HepG2 (cell line): ENCODE data around the gene UST. TPM values are rescaled to one million over a fixed set of nuclear protein-coding genes. Genes with fewer than 3 reads are reported as not detected.

Experiments used
- ATAC-seq: fragments of 200-7000 bp; cut with Tn5 transposase; 3 replicates; pipeline ENCODE4 v1.9.1; 2020; ENCODE audit warnings: mild to moderate bottlenecking, moderate library complexity
- BruUV-seq: library from RNA; stranded (reverse); fragments of 400-500 nt; replicated peaks from 2 replicates; lab custom pipeline; 2021; lab: Mats Ljungman, UMichigan
- CTCF ChIA-PET: fragments of 300-600 bp; formaldehyde crosslinking; extraction: SDS; loops from one replicate; lab custom pipeline; 2021; ENCODE audit warnings: low total read pairs, inconsistent platforms, low intra/inter-chr PET ratio; lab: Yijun Ruan, JAX
- POLR2A ChIA-PET: fragments of 350-600 bp; sonication (Branson Sonifier 250); formaldehyde crosslinking; loops from one replicate; lab custom pipeline; 2020; ENCODE audit warnings: antibody characterized with exemption, inconsistent platforms; lab: Yijun Ruan, JAX
- DNase-seq: peaks from one replicate; pipeline ENCODE4 v3.0.0-alpha.2; 2015; ENCODE audit warnings: low spot score
- FAIRE-seq: peaks from 3 replicates; lab custom pipeline; 2011; peaks lifted over from hg19 to GRCh38; lab: Jason Lieb, UNC
- H2AFZ ChIP-seq: one replicate; pipeline ENCODE4 v1.6.1; 2011; ENCODE audit warnings: low read length, inconsistent platforms
- H3K27ac ChIP-seq: fragments of 300-600 bp; 3 replicates; pipeline ENCODE4 v1.8.0; 2011; ENCODE audit warnings: mixed run types, mild to moderate bottlenecking, mixed read lengths, low read length, inconsistent platforms; ENCODE audit not compliant: insufficient read depth; ENCODE audit errors: extremely low read length
- H3K27me3 ChIP-seq, 2 experiments: fragments of 200-600 bp in 1 of 2; 2 replicates in 1 of 2; 3 replicates in 1 of 2; pipeline versions ENCODE4 v1.6.0 to v1.8.0; 2011; ENCODE audit warnings: low read length in 2 of 2, mild to moderate bottlenecking in 2 of 2, moderate library complexity in 2 of 2, inconsistent platforms in 1 of 2; ENCODE audit not compliant: insufficient read depth in 2 of 2, control insufficient read depth in 1 of 2
- H3K36me3 ChIP-seq, 2 experiments: fragments of 200-600 bp in 1 of 2; replicated peaks in 1 of 2; 2 replicates in 1 of 2; 3 replicates in 1 of 2; pipeline versions ENCODE4 v1.5.1 to v1.8.0; 2011; ENCODE audit warnings: low read length in 2 of 2, inconsistent platforms in 1 of 2; ENCODE audit not compliant: insufficient read depth in 2 of 2, control insufficient read depth in 1 of 2
- H3K4me1 ChIP-seq: 2 replicates; pipeline ENCODE4 v1.5.1; 2012; ENCODE audit warnings: low read length, inconsistent platforms; ENCODE audit not compliant: insufficient read depth
- H3K4me2 ChIP-seq: 2 replicates; pipeline ENCODE4 v1.6.0; 2011; ENCODE audit warnings: low read depth, low read length, inconsistent platforms
- H3K4me3 ChIP-seq, 3 experiments: fragments of 200-600 bp in 1 of 3; sonication (generic), shearing (Covaris generic) in 1 of 3; replicated peaks in 1 of 3; 2 replicates each; pipeline ENCODE4 v1.5.1; 2011 to 2016; ENCODE audit warnings: low read length in 3 of 3, inconsistent platforms in 2 of 3, low read depth in 2 of 3, mild to moderate bottlenecking in 2 of 3, control low read depth in 1 of 3, mixed read lengths in 1 of 3; ENCODE audit not compliant: insufficient read depth in 1 of 3
- H3K79me2 ChIP-seq: one replicate; pipeline ENCODE4 v1.6.1; 2011; ENCODE audit warnings: low read length, inconsistent platforms; ENCODE audit not compliant: insufficient read depth
- H3K9ac ChIP-seq: 2 replicates; pipeline ENCODE4 v1.6.0; 2011; ENCODE audit warnings: mild to moderate bottlenecking, low read depth, low read length, inconsistent platforms; ENCODE audit not compliant: insufficient read depth
- H3K9me3 ChIP-seq: 2 replicates; pipeline ENCODE4 v1.5.1; 2012; ENCODE audit warnings: mild to moderate bottlenecking, low read length
- H4K20me1 ChIP-seq: 2 replicates; pipeline ENCODE4 v1.6.0; 2011; ENCODE audit warnings: inconsistent platforms, mild to moderate bottlenecking, low read length, moderate library complexity; ENCODE audit not compliant: insufficient read depth
- AGO2 ChIP-seq: fragments of 200-400 bp; formaldehyde crosslinking; optimal IDR thresholded peaks from 2 replicates; pipeline ENCODE3; 2017; ENCODE audit warnings: mild to moderate bottlenecking, low read depth, low read length, moderate library complexity
- BCL3 ChIP-seq: sonication (generic); formaldehyde crosslinking; IDR thresholded peaks from 2 replicates; pipeline ENCODE4 v1.5.1; 2020; ENCODE audit warnings: mild to moderate bottlenecking, missing genetic modification reagents, moderate library complexity
- FOXP1 ChIP-seq, 2 experiments: fragments of 450-650 bp in 1 of 2; IDR thresholded peaks; 2 replicates each; pipeline ENCODE4 v1.6.1; 2017 to 2018; ENCODE audit warnings: antibody characterized with exemption in 1 of 2
- ISX ChIP-seq: sonication (generic); formaldehyde crosslinking; conservative IDR thresholded peaks from 2 replicates; pipeline ENCODE4 v1.5.0; 2020; ENCODE audit warnings: missing genetic modification reagents
- JARID2 ChIP-seq: sonication (generic); formaldehyde crosslinking; IDR thresholded peaks from 2 replicates; pipeline ENCODE4 v1.8.1; 2023; ENCODE audit warnings: missing genetic modification reagents, inconsistent platforms; ENCODE audit not compliant: insufficient replicate concordance
- PAXIP1 ChIP-seq: sonication (generic); formaldehyde crosslinking; conservative IDR thresholded peaks from 2 replicates; pipeline ENCODE4 v1.4.0; 2020; ENCODE audit warnings: mild to moderate bottlenecking, missing genetic modification reagents, moderate library complexity
- SOX13 ChIP-seq, 3 experiments: fragments of 450-650 bp in 1 of 3; sonication (generic) in 1 of 3; formaldehyde crosslinking in 1 of 3; IDR thresholded peaks in 2 of 3; conservative IDR thresholded peaks in 1 of 3; 2 replicates each; pipeline versions ENCODE4 v1.5.0 to v1.6.1; 2016 to 2020; ENCODE audit warnings: antibody characterized with exemption in 1 of 3, mild to moderate bottlenecking in 1 of 3, missing compliant biosample characterization in 1 of 3, missing genetic modification reagents in 1 of 3, moderate library complexity in 1 of 3
- TAF1 ChIP-seq: sonication (generic); formaldehyde crosslinking; IDR thresholded peaks from 2 replicates; pipeline ENCODE4 v1.4.0; 2020; ENCODE audit warnings: missing genetic modification reagents
- TBL1XR1 ChIP-seq: fragments of 150-350 bp; IDR thresholded peaks from 2 replicates; pipeline ENCODE4 v1.6.1; 2014; ENCODE audit warnings: borderline replicate concordance, low read length; ENCODE audit not compliant: partially characterized antibody
- ZBTB2 ChIP-seq: sonication (generic); formaldehyde crosslinking; IDR thresholded peaks from 2 replicates; pipeline ENCODE4 v1.8.0; 2022; ENCODE audit warnings: low read depth, missing genetic modification reagents
- ZNF503 ChIP-seq: sonication (generic); formaldehyde crosslinking; IDR thresholded peaks from 2 replicates; pipeline ENCODE4 v1.4.0; 2020; ENCODE audit warnings: missing genetic modification reagents
- ZNF589 ChIP-seq: sonication (generic); formaldehyde crosslinking; conservative IDR thresholded peaks from 2 replicates; pipeline ENCODE4 v1.8.0; 2022; ENCODE audit warnings: mild to moderate bottlenecking, moderate library complexity, missing genetic modification reagents
- WGBS: methylation state at CpG from one replicate; pipeline ENCODE4 v1.1.6; 2017; ENCODE audit warnings: low lambda C conversion rate; 5-methylcytosine and 5-hydroxymethylcytosine counted together
- in situ Hi-C: cut with HindIII; loops from 2 replicates; pipeline ENCODE4 v1.10.0; 2017; ENCODE audit warnings: low pct_unique_long_range_greater_than_20kb; ENCODE audit not compliant: extremely low pct_ligation_motif_present
- intact Hi-C: fragments of 100-400 bp; cut with micrococcal nuclease; formaldehyde crosslinking; loops from one replicate; pipeline ENCODE4 v1.10.0; 2022; ENCODE audit not compliant: unreplicated experiment
- polyA plus RNA-seq, 8 experiments: library from polyadenylated mRNA; depleted of rRNA in 3 of 8; stranded (reverse) in 7 of 8; unstranded in 1 of 8; fragments of >200 nt; fragmentation: Illumina TruSeq in 4 of 8; extraction: Trizol in 4 of 8; gene quantifications; 2 replicates each; pipeline versions ENCODE4 v1.2.1 to v1.2.3, GENCODE V29; 2011 to 2016; ENCODE audit warnings: low read depth in 4 of 8, missing spikeins in 1 of 8, mixed read lengths in 1 of 8; ENCODE audit not compliant: insufficient read depth in 1 of 8
- total RNA-seq, 5 experiments: library from RNA; depleted of rRNA; stranded (reverse); fragments of >200 nt; fragmentation: Illumina TruSeq; extraction: Trizol; gene quantifications; 2 replicates each; pipeline ENCODE4 v1.2.3, GENCODE V29; 2016; ENCODE audit warnings: low read depth in 1 of 5

Gene UST
- total and polyA plus RNA-seq, 2 of the 13 experiments (the other 11 are each of a cell fraction or from before 2014, with no cell fraction given), result 0.27 TPM; not detected in 1

DNA sequence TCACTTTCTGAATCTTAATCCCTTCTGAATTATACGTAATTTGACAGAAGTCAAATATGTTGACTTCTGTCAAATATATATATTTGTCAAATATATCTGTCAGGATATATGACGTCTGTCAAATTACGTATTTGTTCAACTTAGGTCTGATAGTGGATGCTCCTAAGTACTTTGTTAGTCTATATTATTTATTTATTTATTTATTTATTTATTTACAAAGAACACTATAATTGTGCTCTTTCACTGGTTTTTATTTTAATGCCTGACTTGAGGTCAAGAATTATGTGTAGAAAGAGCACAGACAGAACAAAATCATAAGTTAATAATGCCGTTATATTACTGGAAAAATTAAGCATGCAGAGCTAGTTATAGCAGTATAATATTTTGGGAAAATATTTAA, 81.2 kb downstream of the UST start:
- ChIA-PET CTCF (no interaction called here), POLR2A (no interaction called here)
- no peak for FAIRE-seq
- in situ Hi-C loops (no loop called here), intact Hi-C loops (no loop called here)
- H3K79me2 ChIP-seq, result no peaks in the 10 kb centered on the region
- H3K36me3 ChIP-seq, result no peaks in the 10 kb centered on the region
- DNase-seq, result no peak
- no peaks in the 10 kb centered on the region for H4K20me1 ChIP-seq
- ATAC-seq, result no peak
- H3K27me3 ChIP-seq, result no peaks in the 10 kb centered on the region; a peak in 1 of 5 replicates
- no peak overlapping the region for H3K4me2 ChIP-seq
- no peak overlapping the region for H3K9ac ChIP-seq
- no peaks in the 10 kb centered on the region for H3K4me1 ChIP-seq
- no peak overlapping the region for H2AFZ ChIP-seq
- no peak overlapping the region for H3K27ac ChIP-seq
- no peaks in the 10 kb centered on the region for H3K9me3 ChIP-seq
- no TSS peak for BruUV-seq
- H3K4me3 ChIP-seq, result no peak overlapping the region
- WGBS, result 51% methylated on average over 4 of the region's 4 CpGs
- TF ChIP-seq ZBTB2 (CRISPR knock-in tag), result no peak
- no peak for TF ChIP-seq BCL3
- TF ChIP-seq JARID2 (CRISPR knock-in tag), result no peak
- no peak for TF ChIP-seq PAXIP1 (CRISPR knock-in tag)
- TF ChIP-seq TBL1XR1, result no peak
- TF ChIP-seq ISX (CRISPR knock-in tag), result no peak
- no peak for TF ChIP-seq SOX13 (IDR thresholded peaks at IDR 0.05)
- TF ChIP-seq SOX13 (CRISPR knock-in tag; conservative IDR thresholded peaks at IDR 0.05 in 1 of 2, IDR thresholded peaks at IDR 0.05 in 1 of 2), result no peak
- no peak for TF ChIP-seq FOXP1 (IDR thresholded peaks at IDR 0.05)
- no peak for TF ChIP-seq FOXP1 (CRISPR knock-in tag; IDR thresholded peaks at IDR 0.05)
- no peak for TF ChIP-seq TAF1 (CRISPR knock-in tag)
- no peak for TF ChIP-seq ZNF503 (CRISPR knock-in tag)
- no peak for TF ChIP-seq ZNF589 (CRISPR knock-in tag)
- no peak for TF ChIP-seq AGO2
